Breast epithelium (tissue), 4 donors: ENCODE results near the gene GPR89A. TPM values are rescaled to one million over a fixed set of nuclear protein-coding genes. Genes with fewer than 3 reads are reported as not detected.
A peak's percentile ranks its signal among the peaks of the same experiment; 100 is the strongest.

ENCODE experiments used
- DNase-seq, 2 donors: peaks; one replicate each; pipeline ENCODE4 v3.0.0-alpha.2; 2019; ENCODE audit warnings: low spot score in 2 of 2
- H3K27ac ChIP-seq, 2 donors: fragments of 200-600 bp; sonication (generic) in 1 of 2; one replicate each; pipeline ENCODE4 v1.5.1; 2016 to 2019; ENCODE audit warnings: mild to moderate bottlenecking in 1 of 2
- H3K27me3 ChIP-seq, 2 donors: fragments of 200-600 bp; sonication (generic) in 1 of 2; one replicate each; pipeline versions ENCODE4 v1.5.1 to v1.6.0; 2017 to 2019; ENCODE audit warnings: control low read depth in 1 of 2, mild to moderate bottlenecking in 1 of 2
- H3K36me3 ChIP-seq: fragments of 200-600 bp; one replicate; pipeline ENCODE4 v1.5.1; 2019
- H3K4me1 ChIP-seq, 2 donors: fragments of 200-600 bp; sonication (generic); one replicate each; pipeline ENCODE4 v1.5.1; 2016 to 2019; ENCODE audit warnings: control low read depth in 1 of 2
- H3K4me3 ChIP-seq, 3 donors: fragments of 200-600 bp; sonication (generic); 1 replicate in 2 of 3; 2 replicates in 1 of 3; pipeline ENCODE4 v1.5.1; 2016 to 2019; ENCODE audit warnings: mild to moderate bottlenecking in 3 of 3, moderate library complexity in 2 of 3
- H3K9me3 ChIP-seq, 2 donors: fragments of 200-600 bp; sonication (generic) in 1 of 2; one replicate each; pipeline ENCODE4 v1.5.1; 2016 to 2019; ENCODE audit warnings: control low read depth in 1 of 2
- POLR2A ChIP-seq: fragments of 450-650 bp; IDR thresholded peaks from one replicate; pipeline ENCODE4 v1.6.1; 2016; ENCODE audit warnings: antibody characterized with exemption, mild to moderate bottlenecking, moderate library complexity
- POLR2AphosphoS5 ChIP-seq, 3 donors: sonication (generic); formaldehyde crosslinking; IDR thresholded peaks; one replicate each; pipeline ENCODE4 v1.6.1; 2017; ENCODE audit warnings: antibody characterized with exemption in 3 of 3
- intact Hi-C: fragments of 100-400 bp; cut with DNase I; formaldehyde crosslinking; loops from one replicate; pipeline ENCODE4 v1.15.1; 2023; ENCODE audit warnings: low total_unique reads
- total RNA-seq, 3 donors: library from RNA; depleted of rRNA; stranded (reverse); fragments of >200 nt; gene quantifications; one replicate each; pipeline ENCODE4 v1.1.0, GENCODE V29; 2016
- TF ChIP-seq, protein P1 (sequence below), 3 donors: fragments of 450-650 bp; IDR thresholded peaks; one replicate each; pipeline ENCODE4 v1.5.1; 2016 to 2017; ENCODE audit warnings: antibody characterized with exemption in 3 of 3, mild to moderate bottlenecking in 3 of 3, moderate library complexity in 3 of 3

Gene GPR89A
- total RNA-seq, 3 donors from 2014 or later: 31.7 to 40.5 (median 34.1) TPM

DNA sequence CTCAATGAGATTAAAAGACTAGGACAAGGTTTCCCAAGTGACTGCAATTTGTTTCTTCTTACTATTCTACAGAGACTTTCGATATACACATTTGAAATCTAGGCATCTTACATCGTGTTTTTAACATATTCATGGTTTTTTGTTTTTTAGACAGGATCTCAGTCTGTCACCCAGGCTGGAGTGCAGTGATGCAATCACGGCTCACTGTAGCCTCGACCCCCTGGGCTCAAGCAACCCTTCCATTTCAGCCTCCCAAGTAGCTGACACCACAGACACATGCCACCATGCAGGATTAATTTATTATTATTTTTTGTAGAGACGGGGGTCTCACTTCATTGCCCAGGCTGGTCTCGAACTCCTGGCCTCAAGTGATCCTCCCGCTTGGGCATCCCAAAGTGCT lies 97.8 kb downstream of the GPR89A start:
- H3K9me3 ChIP-seq: no peaks in the 10 kb centered on the region
- intact Hi-C loops: no loop called here
- H3K4me1 ChIP-seq: no peaks in the 10 kb centered on the region
- no peak overlapping the region for H3K4me3 ChIP-seq
- no peak for DNase-seq
- no peaks in the 10 kb centered on the region for H3K27me3 ChIP-seq
- no peak overlapping the region for H3K27ac ChIP-seq
- H3K36me3 ChIP-seq: no peaks in the 10 kb centered on the region
- TF ChIP-seq, protein P1, sequence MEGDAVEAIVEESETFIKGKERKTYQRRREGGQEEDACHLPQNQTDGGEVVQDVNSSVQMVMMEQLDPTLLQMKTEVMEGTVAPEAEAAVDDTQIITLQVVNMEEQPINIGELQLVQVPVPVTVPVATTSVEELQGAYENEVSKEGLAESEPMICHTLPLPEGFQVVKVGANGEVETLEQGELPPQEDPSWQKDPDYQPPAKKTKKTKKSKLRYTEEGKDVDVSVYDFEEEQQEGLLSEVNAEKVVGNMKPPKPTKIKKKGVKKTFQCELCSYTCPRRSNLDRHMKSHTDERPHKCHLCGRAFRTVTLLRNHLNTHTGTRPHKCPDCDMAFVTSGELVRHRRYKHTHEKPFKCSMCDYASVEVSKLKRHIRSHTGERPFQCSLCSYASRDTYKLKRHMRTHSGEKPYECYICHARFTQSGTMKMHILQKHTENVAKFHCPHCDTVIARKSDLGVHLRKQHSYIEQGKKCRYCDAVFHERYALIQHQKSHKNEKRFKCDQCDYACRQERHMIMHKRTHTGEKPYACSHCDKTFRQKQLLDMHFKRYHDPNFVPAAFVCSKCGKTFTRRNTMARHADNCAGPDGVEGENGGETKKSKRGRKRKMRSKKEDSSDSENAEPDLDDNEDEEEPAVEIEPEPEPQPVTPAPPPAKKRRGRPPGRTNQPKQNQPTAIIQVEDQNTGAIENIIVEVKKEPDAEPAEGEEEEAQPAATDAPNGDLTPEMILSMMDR (IDR thresholded peaks at IDR 0.05): no peak
- no peak for TF ChIP-seq POLR2A
- no peak for TF ChIP-seq POLR2AphosphoS5 (IDR thresholded peaks at IDR 0.05)

- Histone ChIP-seq H3K36me3 (no peaks in the 10 kb centered on the region), H3K4me1 (no peaks in the 10 kb centered on the region), H3K27me3 (no peaks in the 10 kb centered on the region), H3K9me3 (no peaks in the 10 kb centered on the region), H3K27ac (no peak overlapping the region), H3K4me3 (no peak overlapping the region)
- TF ChIP-seq, protein P1 (IDR thresholded peaks at IDR 0.05): no peak
- no peak for TF ChIP-seq POLR2A
- TF ChIP-seq POLR2AphosphoS5 (IDR thresholded peaks at IDR 0.05): no peak
- DNase-seq: no peak
- intact Hi-C loops: no loop called here
These were observed 98.4 kb downstream of the GPR89A start for GRCh38 chr1:145706086-145706664.

DNA sequence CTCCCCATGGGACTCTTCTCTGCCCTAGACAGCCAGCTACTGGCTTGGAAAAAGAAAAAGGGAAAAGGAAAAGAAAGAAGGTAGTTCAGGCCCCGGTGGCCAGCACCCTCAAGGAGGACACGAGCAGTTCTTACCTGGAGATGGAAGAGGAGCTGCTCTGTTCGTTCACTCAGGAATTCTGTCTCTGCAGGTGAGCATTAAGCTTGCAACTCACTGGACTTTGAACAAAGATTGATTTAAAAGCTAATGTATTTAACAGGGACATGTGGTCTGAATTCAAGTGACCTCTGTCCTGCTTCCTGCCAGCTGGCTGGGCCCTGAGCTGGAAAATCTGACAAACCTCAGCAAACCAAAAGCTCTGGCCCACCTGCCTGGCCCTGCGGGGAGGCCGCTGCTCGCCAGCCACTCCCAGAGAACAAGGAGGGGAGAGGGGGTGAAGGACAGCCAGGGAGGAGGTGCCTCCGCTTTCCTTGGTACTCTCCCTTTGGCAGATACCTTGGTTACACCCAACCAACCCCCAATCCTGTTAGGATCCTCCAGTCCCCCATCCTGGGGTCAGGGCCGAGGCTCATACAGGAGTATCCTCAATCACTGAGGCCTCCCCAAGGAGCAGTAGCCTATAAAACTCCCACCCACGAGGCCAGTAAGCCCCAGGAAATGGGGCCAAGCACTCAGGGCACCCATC lies 99.5 kb downstream of the GPR89A start, which contains the start of gene PDZK1:
PDZK1 (minus strand) TSS at position 186 of the 685 bp plus-strand sequence. CDS start 19,347 bp downstream, outside the sequence.
- TF ChIP-seq, protein P1 (IDR thresholded peaks at IDR 0.05): no peak
- no peak for TF ChIP-seq POLR2AphosphoS5 (IDR thresholded peaks at IDR 0.05)
- TF ChIP-seq POLR2A: no peak
- Histone ChIP-seq H3K27ac (peak within 1 kb of the TSS in 1 of 2 donors; percentile 20), H3K4me1 (no peaks in the 10 kb centered on the region), H3K36me3 (no peaks in the 10 kb centered on the region), H3K4me3 (peak within 1 kb of the TSS in 1 of 3 donors; percentile 1), H3K9me3 (no peaks in the 10 kb centered on the region), H3K27me3 (no peaks in the 10 kb centered on the region)
- no peak for DNase-seq
- intact Hi-C loops: no loop called here

- intact Hi-C loops: no loop called here
- H3K27ac ChIP-seq: peak overlapping the region in 1 of 2 donors; percentile 13
These were observed 100.3 kb downstream of the GPR89A start for GRCh38 chr1:145708063-145708462.

More at GRCh38 chr1:145708063-145708462, 100.3 kb downstream of the GPR89A start:
- Histone ChIP-seq H3K36me3 (no peaks in the 10 kb centered on the region), H3K4me3 (no peak overlapping the region), H3K4me1 (no peaks in the 10 kb centered on the region), H3K9me3 (no peaks in the 10 kb centered on the region), H3K27me3 (no peaks in the 10 kb centered on the region)
- TF ChIP-seq POLR2A: no peak
- TF ChIP-seq, protein P1 (IDR thresholded peaks at IDR 0.05): no peak
- TF ChIP-seq POLR2AphosphoS5 (IDR thresholded peaks at IDR 0.05): no peak
- no peak for DNase-seq
